H9 (cell line): ENCODE results near the gene RBM38. TPM values are rescaled to one million over a fixed set of nuclear protein-coding genes. Genes with fewer than 3 reads are reported as not detected.

Source experiments
- DNase-seq: peaks from one replicate; pipeline ENCODE4 v3.0.0-alpha.2; 2017
- H2AFZ ChIP-seq: one replicate; pipeline ENCODE4 v1.6.1; 2013; ENCODE audit warnings: mild to moderate bottlenecking, low read length, control low read depth, moderate library complexity
- H2AK5ac ChIP-seq: 2 replicates; pipeline ENCODE4 v1.6.1; 2013; ENCODE audit warnings: low read length, control low read depth, mixed read lengths; ENCODE audit not compliant: insufficient read length
- H2BK120ac ChIP-seq: one replicate; pipeline ENCODE4 v1.6.1; 2013; ENCODE audit warnings: low read depth, mild to moderate bottlenecking, low read length, control low read depth, inconsistent platforms; ENCODE audit not compliant: poor library complexity, severe bottlenecking
- H2BK12ac ChIP-seq: 2 replicates; pipeline ENCODE4 v1.6.1; 2013; ENCODE audit warnings: low read length, control low read depth, mixed read lengths, low read depth; ENCODE audit not compliant: insufficient read length
- H2BK15ac ChIP-seq: 2 replicates; pipeline ENCODE4 v1.6.1; 2013; ENCODE audit warnings: low read depth, low read length, control low read depth
- H2BK20ac ChIP-seq: one replicate; pipeline ENCODE4 v1.6.1; 2013; ENCODE audit warnings: low read depth, mild to moderate bottlenecking, low read length, control low read depth, inconsistent platforms; ENCODE audit not compliant: poor library complexity, severe bottlenecking
- H2BK5ac ChIP-seq: 2 replicates; pipeline ENCODE4 v1.6.1; 2013; ENCODE audit warnings: low read length, control low read depth, mixed read lengths; ENCODE audit not compliant: insufficient read length
- H3K14ac ChIP-seq: 2 replicates; pipeline ENCODE4 v1.6.1; 2013; ENCODE audit warnings: low read length, control low read depth; ENCODE audit not compliant: insufficient read depth
- H3K18ac ChIP-seq: 2 replicates; pipeline ENCODE4 v1.6.1; 2013; ENCODE audit warnings: low read depth, mild to moderate bottlenecking, mixed read lengths, low read length, control low read depth; ENCODE audit not compliant: insufficient read length
- H3K23ac ChIP-seq: 2 replicates; pipeline ENCODE4 v1.6.1; 2013; ENCODE audit warnings: low read length, control low read depth, mixed read lengths, low read depth; ENCODE audit not compliant: insufficient read length
- H3K23me2 ChIP-seq: 2 replicates; pipeline ENCODE4 v1.6.1; 2013; ENCODE audit warnings: low read depth, mild to moderate bottlenecking, mixed read lengths, low read length, control low read depth; ENCODE audit not compliant: insufficient read length, poor library complexity, severe bottlenecking
- H3K27ac ChIP-seq: 2 replicates; pipeline ENCODE4 v1.5.1; 2013; ENCODE audit warnings: low read length, control low read depth, mixed read lengths, low read depth; ENCODE audit not compliant: insufficient read length
- H3K27me3 ChIP-seq: 2 replicates; pipeline ENCODE4 v1.6.1; 2013; ENCODE audit warnings: low read length, control low read depth, inconsistent platforms; ENCODE audit not compliant: insufficient read depth
- H3K4ac ChIP-seq: 2 replicates; pipeline ENCODE4 v1.6.1; 2013; ENCODE audit warnings: low read depth, mild to moderate bottlenecking, control low read depth, inconsistent platforms, low read length, moderate library complexity
- H3K4me1 ChIP-seq: 2 replicates; pipeline ENCODE4 v1.6.1; 2013; ENCODE audit warnings: low read length, control low read depth, inconsistent platforms; ENCODE audit not compliant: insufficient read depth
- H3K4me2 ChIP-seq: 2 replicates; pipeline ENCODE4 v1.6.1; 2013; ENCODE audit warnings: low read length, control low read depth, mixed read lengths; ENCODE audit not compliant: insufficient read length, insufficient read depth
- H3K56ac ChIP-seq: 2 replicates; pipeline ENCODE4 v1.6.1; 2013; ENCODE audit warnings: low read depth, mild to moderate bottlenecking, mixed read lengths, low read length, control low read depth; ENCODE audit not compliant: insufficient read length
- H3K79me1 ChIP-seq: 2 replicates; pipeline ENCODE4 v1.6.1; 2013; ENCODE audit warnings: low read depth, mild to moderate bottlenecking, moderate library complexity, low read length, control low read depth, inconsistent platforms; ENCODE audit not compliant: insufficient read depth, poor library complexity, severe bottlenecking
- H3K79me2 ChIP-seq: 2 replicates; pipeline ENCODE4 v1.6.1; 2013; ENCODE audit warnings: low read length, control low read depth, inconsistent platforms; ENCODE audit not compliant: insufficient read depth
- H3K9ac ChIP-seq: 2 replicates; pipeline ENCODE4 v1.6.1; 2013; ENCODE audit warnings: low read length, control low read depth, mixed read lengths; ENCODE audit not compliant: insufficient read length; ENCODE audit errors: extremely low read depth
- H3K9me3 ChIP-seq: one replicate; pipeline ENCODE4 v1.6.1; 2013; ENCODE audit warnings: low read depth, low read length, inconsistent platforms; ENCODE audit not compliant: control insufficient read depth
- H3T11ph ChIP-seq: one replicate; pipeline ENCODE4 v1.6.1; 2013; ENCODE audit warnings: mild to moderate bottlenecking, low read length, control low read depth, inconsistent platforms
- H4K20me1 ChIP-seq: one replicate; pipeline ENCODE4 v1.6.1; 2013; ENCODE audit not compliant: control insufficient read depth, insufficient read length, insufficient read depth
- H4K5ac ChIP-seq: 2 replicates; pipeline ENCODE4 v1.6.1; 2013; ENCODE audit warnings: low read depth, mild to moderate bottlenecking, mixed read lengths, low read length, control low read depth; ENCODE audit not compliant: insufficient read length
- H4K8ac ChIP-seq: replicated peaks from 2 replicates; pipeline ENCODE4 v1.6.1; 2013; ENCODE audit warnings: low read length, control low read depth, mixed read lengths, low read depth; ENCODE audit not compliant: insufficient read length
- H4K91ac ChIP-seq: 2 replicates; pipeline ENCODE4 v1.6.1; 2013; ENCODE audit warnings: low read depth, mild to moderate bottlenecking, moderate library complexity, mixed read lengths, low read length, control low read depth; ENCODE audit not compliant: insufficient read length
- H3K27ac Mint-ChIP-seq, 3 experiments: 2 replicates in 2 of 3; 3 replicates in 1 of 3; pipeline ENCODE4 v1.8.0; 2020 to 2021; ENCODE audit warnings: mixed read lengths in 3 of 3, mild to moderate bottlenecking in 1 of 3, moderate library complexity in 1 of 3
- H3K27me3 Mint-ChIP-seq: 2 replicates; pipeline ENCODE4 v1.8.0; 2021; ENCODE audit warnings: low read depth, mild to moderate bottlenecking, moderate library complexity, mixed read lengths
- H3K36me3 Mint-ChIP-seq, 3 experiments: 2 replicates in 2 of 3; 3 replicates in 1 of 3; pipeline ENCODE4 v1.8.0; 2020 to 2021; ENCODE audit warnings: low read depth in 3 of 3, mixed read lengths in 3 of 3; ENCODE audit not compliant: insufficient read depth in 1 of 3
- H3K4me1 Mint-ChIP-seq, 2 experiments: 2 replicates each; pipeline ENCODE4 v1.8.0; 2020; ENCODE audit warnings: mixed read lengths in 2 of 2
- H3K4me3 Mint-ChIP-seq, 2 experiments: 2 replicates in 1 of 2; 3 replicates in 1 of 2; pipeline ENCODE4 v1.8.0; 2020 to 2021; ENCODE audit warnings: mild to moderate bottlenecking in 2 of 2, mixed read lengths in 2 of 2, moderate library complexity in 1 of 2
- H3K9me3 Mint-ChIP-seq, 2 experiments: 2 replicates in 1 of 2; 3 replicates in 1 of 2; pipeline ENCODE4 v1.8.0; 2020; ENCODE audit warnings: mild to moderate bottlenecking in 2 of 2, mixed read lengths in 2 of 2, moderate library complexity in 1 of 2
- WGBS: extraction: QIAGEN DNeasy Blood & Tissue Kit; methylation state at CpG from one replicate; pipeline ENCODE4 v1.1.7; 2013; ENCODE audit warnings: missing lambda C conversion rate, low lambda C conversion rate, mixed read lengths; ENCODE audit not compliant: insufficient read length; ENCODE audit errors: extremely low coverage; 5-methylcytosine and 5-hydroxymethylcytosine counted together
- total RNA-seq: library from RNA; stranded (reverse); gene quantifications from 2 replicates; pipeline ENCODE4 v1.2.1, GENCODE V29; 2021
- TF ChIP-seq, protein P1 (sequence below): fragments of 200-600 bp; sonication (generic); conservative IDR thresholded peaks from 3 replicates; pipeline ENCODE4 v1.8.0; 2021; ENCODE audit warnings: antibody characterized with exemption, mild to moderate bottlenecking

Gene RBM38
- total RNA-seq, 1 experiment from 2014 or later = 66.8 TPM

GRCh38 chr20:57428324-57429158 is 37.3 kb downstream of the RBM38 start:
- Histone ChIP-seq H3K27ac (no peak overlapping the region), H4K5ac (no peak overlapping the region), H3K79me1 (no peaks in the 10 kb centered on the region), H3K9me3 (no peaks in the 10 kb centered on the region), H3K4me2 (no peak overlapping the region), H4K8ac (no peak overlapping the region), H2BK15ac (no peak overlapping the region), H3K18ac (no peak overlapping the region), H4K91ac (no peak overlapping the region), H4K20me1 (no peaks in the 10 kb centered on the region), H3K56ac (no peak overlapping the region), H2BK20ac (no peak overlapping the region), H3K23me2 (no peaks in the 10 kb centered on the region), H3K14ac (no peak overlapping the region), H3K4me1 (no peaks in the 10 kb centered on the region), H3K23ac (no peak overlapping the region), H3T11ph (no peak overlapping the region), H2AK5ac (no peak overlapping the region), H3K4ac (no peak overlapping the region), H3K9ac (no peak overlapping the region), H3K79me2 (no peaks in the 10 kb centered on the region), H3K27me3 (no peaks in the 10 kb centered on the region), H2BK12ac (no peak overlapping the region), H2BK120ac (no peak overlapping the region), H2BK5ac (no peak overlapping the region), H2AFZ (no peak overlapping the region)
- DNase-seq = no peak
- TF ChIP-seq, protein P1, sequence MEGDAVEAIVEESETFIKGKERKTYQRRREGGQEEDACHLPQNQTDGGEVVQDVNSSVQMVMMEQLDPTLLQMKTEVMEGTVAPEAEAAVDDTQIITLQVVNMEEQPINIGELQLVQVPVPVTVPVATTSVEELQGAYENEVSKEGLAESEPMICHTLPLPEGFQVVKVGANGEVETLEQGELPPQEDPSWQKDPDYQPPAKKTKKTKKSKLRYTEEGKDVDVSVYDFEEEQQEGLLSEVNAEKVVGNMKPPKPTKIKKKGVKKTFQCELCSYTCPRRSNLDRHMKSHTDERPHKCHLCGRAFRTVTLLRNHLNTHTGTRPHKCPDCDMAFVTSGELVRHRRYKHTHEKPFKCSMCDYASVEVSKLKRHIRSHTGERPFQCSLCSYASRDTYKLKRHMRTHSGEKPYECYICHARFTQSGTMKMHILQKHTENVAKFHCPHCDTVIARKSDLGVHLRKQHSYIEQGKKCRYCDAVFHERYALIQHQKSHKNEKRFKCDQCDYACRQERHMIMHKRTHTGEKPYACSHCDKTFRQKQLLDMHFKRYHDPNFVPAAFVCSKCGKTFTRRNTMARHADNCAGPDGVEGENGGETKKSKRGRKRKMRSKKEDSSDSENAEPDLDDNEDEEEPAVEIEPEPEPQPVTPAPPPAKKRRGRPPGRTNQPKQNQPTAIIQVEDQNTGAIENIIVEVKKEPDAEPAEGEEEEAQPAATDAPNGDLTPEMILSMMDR = no peak
- no CpG with 5 or more reads among the region's 21 CpGs for WGBS
- Mint-ChIP-seq H3K27ac (no peak overlapping the region), H3K36me3 (no peaks in the 10 kb centered on the region), H3K9me3 (no peaks in the 10 kb centered on the region; a peak in 1 of 5 replicates), H3K27me3 (peaks cover 2% of the 10 kb centered on the region; the same call in 1 of the 2 replicates), H3K4me1 (peaks cover 15 to 27% of the 10 kb centered on the region in 2 experiments), H3K4me3 (no peak overlapping the region)
